Activated naive CD8-positive, alpha-beta T cell treated with anti-CD3 and anti-CD28 coated beads, Interleukin-2, amount 50 U/mL, for 24 hours (primary cell): ENCODE measurements around the gene ZP1.
A peak's percentile ranks its signal among the peaks of the same experiment; 100 is the strongest.

ENCODE experiments used
- ATAC-seq: fragments of 150-1000 bp; cut with Tn5 transposase; one replicate; pipeline ENCODE4 v1.10.0; 2021
- DNase-seq: peaks from one replicate; pipeline ENCODE4 v3.0.0; 2021
- H3K27ac Mint-ChIP-seq: one replicate; pipeline ENCODE4 v1.8.0; 2021; ENCODE audit warnings: mild to moderate bottlenecking, mixed read lengths
- H3K27me3 Mint-ChIP-seq: one replicate; pipeline ENCODE4 v1.8.0; 2021; ENCODE audit warnings: mixed read lengths
- H3K36me3 Mint-ChIP-seq: one replicate; pipeline ENCODE4 v1.8.0; 2021; ENCODE audit warnings: low read depth, mixed read lengths
- H3K4me1 Mint-ChIP-seq: one replicate; pipeline ENCODE4 v1.8.0; 2021; ENCODE audit warnings: mixed read lengths
- H3K4me3 Mint-ChIP-seq: one replicate; pipeline ENCODE4 v1.8.0; 2021; ENCODE audit warnings: mild to moderate bottlenecking, moderate library complexity, mixed read lengths
- H3K9me3 Mint-ChIP-seq: one replicate; pipeline ENCODE4 v1.8.0; 2021; ENCODE audit warnings: mixed read lengths

The ZP1 gene

GRCh38 chr11:60838132-60838531 lies 29.2 kb upstream of the ZP1 start:
- H3K36me3 Mint-ChIP-seq: peaks cover 10% of the 10 kb centered on the region
- no peak overlapping the region for H3K27ac Mint-ChIP-seq
- no peak for ATAC-seq
- peaks cover 15% of the 10 kb centered on the region for H3K4me1 Mint-ChIP-seq
- no peak for DNase-seq
- H3K9me3 Mint-ChIP-seq: no peaks in the 10 kb centered on the region
- no peak overlapping the region for H3K4me3 Mint-ChIP-seq
- no peaks in the 10 kb centered on the region for H3K27me3 Mint-ChIP-seq

GRCh38 chr11:60840470-60841430 lies 26.6 kb upstream of the ZP1 start:
- DNase-seq: no peak
- no peaks in the 10 kb centered on the region for H3K27me3 Mint-ChIP-seq
- no peaks in the 10 kb centered on the region for H3K9me3 Mint-ChIP-seq
- ATAC-seq: no peak
- peaks cover 32% of the 10 kb centered on the region for H3K36me3 Mint-ChIP-seq
- H3K4me1 Mint-ChIP-seq: peaks cover 36% of the 10 kb centered on the region
- peak overlapping the region; percentile 97 for H3K27ac Mint-ChIP-seq
- peak overlapping the region; percentile 88 for H3K4me3 Mint-ChIP-seq

- Mint-ChIP-seq H3K27me3 (no peaks in the 10 kb centered on the region), H3K36me3 (peaks cover 34% of the 10 kb centered on the region), H3K4me3 (peak within 1 kb of the TSS; percentile 88), H3K9me3 (no peaks in the 10 kb centered on the region), H3K27ac (peak within 1 kb of the TSS; percentile 97), H3K4me1 (peaks cover 39% of the 10 kb centered on the region)
- ATAC-seq (peak; percentile 89), DNase-seq (peak; percentile 100)
These were observed 25.3 kb upstream of the ZP1 start, which contains the start of gene CCDC86 for GRCh38 chr11:60841797-60842667. Gene CCDC86, plus strand, starts transcription at chr11:60842113. Its CDS starts 12 bp downstream, at chr11:60842125.

- peak overlapping the region; percentile 97 for H3K27ac Mint-ChIP-seq
- DNase-seq: no peak
- H3K4me1 Mint-ChIP-seq: peaks cover 37% of the 10 kb centered on the region
These were observed 24.4 kb upstream of the ZP1 start for GRCh38 chr11:60842668-60843600.

GRCh38 chr11:60844045-60844869 lies 23.1 kb upstream of the ZP1 start:
- Mint-ChIP-seq H3K36me3 (peaks cover 48% of the 10 kb centered on the region), H3K4me3 (peak overlapping the region; percentile 88), H3K9me3 (no peaks in the 10 kb centered on the region), H3K27ac (peak overlapping the region; percentile 97), H3K4me1 (peaks cover 37% of the 10 kb centered on the region), H3K27me3 (no peaks in the 10 kb centered on the region)
- DNase-seq: no peak
- peak; percentile 21 for ATAC-seq

More at GRCh38 chr11:60842668-60843600, 24.4 kb upstream of the ZP1 start:
- ATAC-seq: peak; percentile 1
- H3K9me3 Mint-ChIP-seq: no peaks in the 10 kb centered on the region
- no peaks in the 10 kb centered on the region for H3K27me3 Mint-ChIP-seq
- H3K36me3 Mint-ChIP-seq: peaks cover 41% of the 10 kb centered on the region
- H3K4me3 Mint-ChIP-seq: peak overlapping the region; percentile 88

- Mint-ChIP-seq H3K36me3 (peaks cover 48% of the 10 kb centered on the region), H3K27ac (peak overlapping the region; percentile 70), H3K4me1 (peaks cover 37% of the 10 kb centered on the region), H3K27me3 (no peaks in the 10 kb centered on the region), H3K4me3 (peak overlapping the region; percentile 88), H3K9me3 (no peaks in the 10 kb centered on the region)
- ATAC-seq: no peak
- DNase-seq: no peak
These were observed 22.5 kb upstream of the ZP1 start for GRCh38 chr11:60844870-60845221.

GRCh38 chr11:60845338-60845737 lies 22.0 kb upstream of the ZP1 start:
- no peak for ATAC-seq
- H3K27ac Mint-ChIP-seq: peak overlapping the region; percentile 70
- no peak for DNase-seq
- peaks cover 48% of the 10 kb centered on the region for H3K36me3 Mint-ChIP-seq
- H3K4me3 Mint-ChIP-seq: peak overlapping the region; percentile 88
- H3K9me3 Mint-ChIP-seq: no peaks in the 10 kb centered on the region
- peaks cover 37% of the 10 kb centered on the region for H3K4me1 Mint-ChIP-seq
- H3K27me3 Mint-ChIP-seq: no peaks in the 10 kb centered on the region

- Mint-ChIP-seq H3K4me1 (peaks cover 26% of the 10 kb centered on the region), H3K27me3 (no peaks in the 10 kb centered on the region), H3K9me3 (no peaks in the 10 kb centered on the region), H3K27ac (no peak overlapping the region), H3K4me3 (no peak overlapping the region), H3K36me3 (peaks cover 60% of the 10 kb centered on the region)
- ATAC-seq (no peak), DNase-seq (no peak)
These were observed 20.1 kb upstream of the ZP1 start for GRCh38 chr11:60847281-60847680.

GRCh38 chr11:60847896-60848295 lies 19.4 kb upstream of the ZP1 start:
- H3K36me3 Mint-ChIP-seq: peaks cover 56% of the 10 kb centered on the region
- H3K27me3 Mint-ChIP-seq: no peaks in the 10 kb centered on the region
- ATAC-seq: no peak
- H3K9me3 Mint-ChIP-seq: no peaks in the 10 kb centered on the region
- H3K4me1 Mint-ChIP-seq: peaks cover 26% of the 10 kb centered on the region
- DNase-seq: no peak
- H3K27ac Mint-ChIP-seq: no peak overlapping the region
- H3K4me3 Mint-ChIP-seq: no peak overlapping the region

- H3K4me1 Mint-ChIP-seq: peaks cover 21% of the 10 kb centered on the region
- no peak overlapping the region for H3K27ac Mint-ChIP-seq
- no peak for DNase-seq
- H3K4me3 Mint-ChIP-seq: no peak overlapping the region
- ATAC-seq: no peak
- no peaks in the 10 kb centered on the region for H3K9me3 Mint-ChIP-seq
- peaks cover 51% of the 10 kb centered on the region for H3K36me3 Mint-ChIP-seq
- no peaks in the 10 kb centered on the region for H3K27me3 Mint-ChIP-seq
These were observed 18.6 kb upstream of the ZP1 start for GRCh38 chr11:60848714-60849151.

GRCh38 chr11:60849641-60850520 lies 17.5 kb upstream of the ZP1 start:
- no peak overlapping the region for H3K4me3 Mint-ChIP-seq
- H3K4me1 Mint-ChIP-seq: peaks cover 13% of the 10 kb centered on the region
- no peaks in the 10 kb centered on the region for H3K27me3 Mint-ChIP-seq
- H3K36me3 Mint-ChIP-seq: peaks cover 40% of the 10 kb centered on the region
- H3K9me3 Mint-ChIP-seq: no peaks in the 10 kb centered on the region
- DNase-seq: no peak
- H3K27ac Mint-ChIP-seq: no peak overlapping the region
- ATAC-seq: no peak

GRCh38 chr11:60851327-60852104 lies 15.8 kb upstream of the ZP1 start:
- no peak for DNase-seq

More at GRCh38 chr11:60851327-60852104, 15.8 kb upstream of the ZP1 start:
- no peak for ATAC-seq
- Mint-ChIP-seq H3K4me1 (peaks cover 12% of the 10 kb centered on the region), H3K9me3 (no peaks in the 10 kb centered on the region), H3K36me3 (peaks cover 32% of the 10 kb centered on the region), H3K4me3 (no peak overlapping the region), H3K27ac (no peak overlapping the region), H3K27me3 (no peaks in the 10 kb centered on the region)
